ENCODE measurements around the gene PLPP3. TPM values are rescaled to one million over a fixed set of nuclear protein-coding genes. Genes with fewer than 3 reads are reported as not detected.

The PLPP3 gene
- total and polyA plus RNA-seq, 12 donors = 11.7 to 156 (median 96.1) TPM

GRCh38 chr1:56538532-56538931 is 40.8 kb downstream of the PLPP3 start:
- WGBS, 4 donors = 71 to 83% (median 78%) methylated on average over 3 of the region's 3 CpGs
- H3K27me3 ChIP-seq = no peaks in the 10 kb centered on the region
- peaks cover 0 to 22% of the 10 kb centered on the region in 2 donors for H3K36me3 ChIP-seq (replicated peaks in 1 of 2)
- no peaks in the 10 kb centered on the region for H3K9me3 ChIP-seq (replicated peaks in 1 of 3)
- no peak for TF ChIP-seq CTCF (IDR thresholded peaks at IDR 0.05)
- TF ChIP-seq POLR2A (IDR thresholded peaks at IDR 0.05) = no peak
- intact Hi-C loops (cut with DNase I) = no loop called here
- H3K4me3 ChIP-seq = no peak overlapping the region
- H3K4me1 ChIP-seq (replicated peaks in 1 of 2) = peaks cover 0 to 22% of the 10 kb centered on the region in 2 donors
- H3K27ac ChIP-seq = no peak overlapping the region
- no peak for DNase-seq

GRCh38 chr1:56537660-56538059 is 41.7 kb downstream of the PLPP3 start:
- Histone ChIP-seq H3K27ac (no peak overlapping the region), H3K36me3 (replicated peaks in 1 of 2) (peaks cover 0 to 22% of the 10 kb centered on the region in 2 donors), H3K4me3 (no peak overlapping the region), H3K27me3 (no peaks in the 10 kb centered on the region), H3K4me1 (replicated peaks in 1 of 2) (peaks cover 0 to 22% of the 10 kb centered on the region in 2 donors), H3K9me3 (replicated peaks in 1 of 3) (no peaks in the 10 kb centered on the region)
- 86 to 94% (median 90%) methylated on average over 1 of the region's 1 CpG for WGBS, 4 donors
- intact Hi-C loops (cut with DNase I) = no loop called here
- TF ChIP-seq CTCF (IDR thresholded peaks at IDR 0.05) (no peak), POLR2A (IDR thresholded peaks at IDR 0.05) (no peak)
- no peak for DNase-seq

- Histone ChIP-seq H3K9me3 (replicated peaks in 1 of 3) (no peaks in the 10 kb centered on the region), H3K36me3 (replicated peaks in 1 of 2) (peaks cover 0 to 22% of the 10 kb centered on the region in 2 donors), H3K27me3 (no peaks in the 10 kb centered on the region), H3K4me3 (no peak overlapping the region), H3K4me1 (replicated peaks in 1 of 2) (peaks cover 0 to 28% of the 10 kb centered on the region in 2 donors), H3K27ac (no peak overlapping the region)
- no peak for TF ChIP-seq CTCF (IDR thresholded peaks at IDR 0.05)
- TF ChIP-seq POLR2A (IDR thresholded peaks at IDR 0.05) = no peak
- no peak for DNase-seq
- intact Hi-C loops (cut with DNase I) = no loop called here
- WGBS, 4 donors = 85 to 92% (median 89%) methylated on average over 4 of the region's 4 CpGs
These were observed 43.4 kb downstream of the PLPP3 start for GRCh38 chr1:56535939-56536338.

GRCh38 chr1:56535362-56535761 is 44.0 kb downstream of the PLPP3 start:
- Histone ChIP-seq H3K27ac (no peak overlapping the region), H3K4me1 (replicated peaks in 1 of 2) (peaks cover 0 to 28% of the 10 kb centered on the region in 2 donors), H3K27me3 (no peaks in the 10 kb centered on the region), H3K9me3 (replicated peaks in 1 of 3) (no peaks in the 10 kb centered on the region), H3K36me3 (replicated peaks in 1 of 2) (peaks cover 0 to 22% of the 10 kb centered on the region in 2 donors), H3K4me3 (no peak overlapping the region)
- no peak for DNase-seq
- intact Hi-C loops (cut with DNase I) = no loop called here
- TF ChIP-seq CTCF (IDR thresholded peaks at IDR 0.05) (no peak), POLR2A (IDR thresholded peaks at IDR 0.05) (no peak)
- WGBS, 4 donors = 80 to 89% (median 85%) methylated on average over 2 of the region's 2 CpGs

Data from adrenal gland (tissue), 12 donors.